T-cell (primary cell): Measurements from ENCODE around the gene SLC12A1. TPM values are rescaled to one million over a fixed set of nuclear protein-coding genes. Genes with fewer than 3 reads are reported as not detected.
A peak's percentile ranks its signal among the peaks of the same experiment; 100 is the strongest.

Experiments
- ATAC-seq, 4 experiments: fragments of 200-7000 bp in 3 of 4; fragments of 150-1000 bp in 1 of 4; cut with Tn5 transposase; replicated peaks in 1 of 4; 1 replicate in 3 of 4; 2 replicates in 1 of 4; pipeline ENCODE4 v1.10.0; 2021; ENCODE audit warnings: moderate library complexity in 3 of 4, mild to moderate bottlenecking in 2 of 4, moderate number of reproducible peaks in 1 of 4
- CTCF ChIA-PET, 2 donors: fragments of 300-600 bp; sonication (Branson Sonifier 250); formaldehyde crosslinking; loops; one replicate each; lab custom pipeline; 2022; ENCODE audit warnings: antibody characterized with exemption in 2 of 2; lab: Charles Lee
- POLR2A ChIA-PET, 2 donors: fragments of 300-600 bp; sonication (Branson Sonifier 250); formaldehyde crosslinking; loops; one replicate each; lab custom pipeline; 2022; ENCODE audit warnings: antibody characterized with exemption in 2 of 2; lab: Charles Lee
- DNase-seq, 35 experiments: peaks; one replicate each; pipeline versions ENCODE4 v3.0.0 to v3.0.0-alpha.2; 2013 to 2023
- H3K27ac ChIP-seq: one replicate; pipeline ENCODE4 v1.5.1; 2013; ENCODE audit warnings: low read length
- H3K27me3 ChIP-seq, 2 experiments: replicated peaks in 1 of 2; 1 replicate in 1 of 2; 2 replicates in 1 of 2; pipeline versions ENCODE4 v1.6.1 to v1.7.0; 2013; ENCODE audit warnings: low read length in 1 of 2, mixed read lengths in 1 of 2; ENCODE audit not compliant: control insufficient read depth in 2 of 2, insufficient read depth in 2 of 2; ENCODE audit errors: extremely low read depth in 1 of 2
- H3K36me3 ChIP-seq, 2 donors: 1 replicate in 1 of 2; 2 replicates in 1 of 2; pipeline versions ENCODE4 v1.6.1 to v1.7.0; 2013; ENCODE audit warnings: low read length in 1 of 2; ENCODE audit not compliant: control insufficient read depth in 2 of 2, insufficient read depth in 1 of 2; ENCODE audit errors: extremely low read depth in 1 of 2
- H3K4me1 ChIP-seq, 2 experiments: 1 replicate in 1 of 2; 2 replicates in 1 of 2; pipeline versions ENCODE4 v1.6.1 to v1.7.0; 2013; ENCODE audit warnings: low read length in 2 of 2, mixed read lengths in 1 of 2; ENCODE audit not compliant: insufficient read depth in 2 of 2, control insufficient read depth in 1 of 2; ENCODE audit errors: extremely low read depth in 1 of 2
- H3K4me3 ChIP-seq, 2 donors: 1 replicate in 1 of 2; 2 replicates in 1 of 2; pipeline versions ENCODE4 v1.5.1 to v1.7.0; 2013; ENCODE audit warnings: mild to moderate bottlenecking in 2 of 2, low read length in 1 of 2, moderate library complexity in 1 of 2; ENCODE audit not compliant: control insufficient read depth in 1 of 2; ENCODE audit errors: extremely low read depth in 1 of 2
- H3K9me3 ChIP-seq: 2 replicates; pipeline ENCODE4 v1.7.0; 2013
- H3K27ac Mint-ChIP-seq, 2 donors: one replicate each; pipeline ENCODE4 v1.8.0; 2020 to 2021; ENCODE audit warnings: mild to moderate bottlenecking in 2 of 2, mixed read lengths in 2 of 2
- H3K27me3 Mint-ChIP-seq, 2 donors: one replicate each; pipeline ENCODE4 v1.8.0; 2021 to 2022; ENCODE audit warnings: mixed read lengths in 2 of 2
- H3K36me3 Mint-ChIP-seq: one replicate; pipeline ENCODE4 v1.8.0; 2021; ENCODE audit warnings: mixed read lengths
- H3K4me1 Mint-ChIP-seq, 3 donors: one replicate each; pipeline ENCODE4 v1.8.0; 2020 to 2022; ENCODE audit warnings: mixed read lengths in 3 of 3, mild to moderate bottlenecking in 1 of 3
- H3K4me3 Mint-ChIP-seq, 3 donors: one replicate each; pipeline ENCODE4 v1.8.0; 2020 to 2022; ENCODE audit warnings: mild to moderate bottlenecking in 3 of 3, mixed read lengths in 3 of 3, moderate library complexity in 3 of 3
- H3K9me3 Mint-ChIP-seq, 3 donors: one replicate each; pipeline ENCODE4 v1.8.0; 2020 to 2022; ENCODE audit warnings: mixed read lengths in 3 of 3
- WGBS: methylation state at CpG from one replicate; pipeline ENCODE4 v1.1.5; 2013; ENCODE audit warnings: missing lambda C conversion rate; ENCODE audit not compliant: insufficient coverage; 5-methylcytosine and 5-hydroxymethylcytosine counted together
- total RNA-seq, 35 experiments: library from RNA in 6 of 35; stranded (reverse) in 6 of 35; fragments of 120-200 nt in 1 of 35; gene quantifications; one replicate each; pipeline versions ENCODE4 v1.2.1 to v1.2.4 and lab custom pipeline; 2013 to 2026

The SLC12A1 gene
- total RNA-seq, 5 donors from 2014 or later (not counting 1 experiment from before 2014, with no cell fraction given) = not detected

DNA sequence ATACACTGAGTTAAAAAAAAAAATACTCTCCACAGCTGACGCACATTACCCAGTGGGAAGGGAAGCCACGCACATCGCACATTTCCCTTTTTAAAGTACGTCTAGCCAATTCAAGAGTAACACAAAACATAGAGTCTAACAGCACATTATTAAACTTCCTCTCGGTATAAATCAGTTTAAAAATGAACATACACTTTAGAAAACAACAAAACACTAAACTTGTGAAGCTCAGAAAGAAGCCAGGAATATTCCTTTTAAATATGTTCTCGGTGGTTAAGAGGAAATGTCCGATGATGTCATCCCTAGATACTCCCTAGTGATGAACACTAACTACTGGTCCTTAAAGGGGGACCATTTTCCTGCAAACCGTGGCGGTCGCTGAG lies 28.7 kb upstream of the SLC12A1 start:
- peak in 10 of 35 experiments; percentile 1 to 55 (median 4) for DNase-seq
- POLR2A ChIA-PET = interaction anchor here in 1 of 2 donors (0.6 kb wide), 1 partner anchor 154 kb away, joined by 8 read pairs; the partner anchor contains the start of gene DUT
- 9% methylated on average over 6 of the region's 10 CpGs for WGBS
- peak; percentile 35 to 69 (median 58) for ATAC-seq
- Mint-ChIP-seq H3K27me3 (peaks cover 8 to 23% of the 10 kb centered on the region in 2 donors), H3K4me3 (peak overlapping the region; percentile 88 to 90 (median 90)), H3K36me3 (peaks cover 3% of the 10 kb centered on the region), H3K27ac (peak overlapping the region; percentile 56 to 68), H3K4me1 (peaks cover 18 to 20% (median 20%) of the 10 kb centered on the region in 3 donors), H3K9me3 (peaks cover 0 to 6% (median 2%) of the 10 kb centered on the region in 3 donors)
- Histone ChIP-seq H3K4me3 (peak overlapping the region; percentile 47 to 71), H3K27ac (no peak overlapping the region), H3K9me3 (no peaks in the 10 kb centered on the region), H3K36me3 (no peaks in the 10 kb centered on the region), H3K4me1 (peaks cover 0 to 9% of the 10 kb centered on the region in 2 experiments), H3K27me3 (peaks cover 0 to 6% of the 10 kb centered on the region in 2 experiments)
- CTCF ChIA-PET = interaction anchor here in 1 of 2 donors (0.7 kb wide), 2 partner anchors 18 to 26 kb away, joined by 3 read pairs; no protein-coding TSS in a partner anchor

DNA sequence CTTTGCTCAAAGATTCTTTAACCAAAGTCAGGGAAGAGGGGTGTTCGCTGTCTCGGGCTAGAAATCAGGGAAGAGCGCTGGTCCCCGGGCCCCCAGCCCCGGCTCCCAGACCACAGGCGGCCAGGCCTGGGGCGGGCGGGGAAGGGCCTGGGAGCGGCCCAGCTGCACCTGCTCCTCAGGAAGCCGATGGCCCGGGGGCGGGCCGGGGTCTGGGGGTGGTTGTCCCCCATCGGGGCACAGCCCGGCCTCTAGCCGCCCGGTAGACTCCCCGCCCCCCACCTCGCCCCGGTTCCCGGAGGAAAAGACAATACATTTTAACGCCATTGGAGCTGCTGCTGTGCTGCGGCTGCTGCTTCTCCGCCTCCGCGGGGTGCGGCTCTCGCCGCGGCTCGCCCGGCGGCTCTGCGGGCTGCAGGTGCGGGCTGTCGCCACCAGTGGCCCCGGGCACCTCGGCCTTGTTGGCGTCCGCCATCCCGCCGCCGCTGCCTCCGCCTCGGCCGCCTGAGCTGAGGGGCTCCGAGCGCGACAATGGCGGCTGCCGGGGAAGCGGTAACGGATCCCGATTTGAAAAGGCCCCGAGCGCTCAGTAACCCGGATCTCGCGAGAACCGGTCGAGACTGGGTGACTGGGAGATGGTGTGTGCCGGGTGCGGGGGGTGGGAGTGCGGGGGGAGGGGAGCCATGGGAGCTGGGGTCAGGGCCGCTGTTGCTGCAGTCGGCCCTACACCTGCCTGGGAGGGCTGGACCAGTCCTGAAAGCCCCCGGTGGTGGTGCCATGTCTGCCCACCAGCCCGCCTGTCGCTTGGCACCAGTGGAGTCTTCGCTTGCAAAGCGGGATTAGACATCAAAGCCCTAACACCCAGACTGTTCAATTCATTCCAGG lies 28.1 kb upstream of the SLC12A1 start, which contains the start of gene MYEF2:
MYEF2 (minus strand) TSS at position 530 of the 882 bp plus-strand sequence; CDS start at position 472, 58 bp downstream.
- H3K27me3 Mint-ChIP-seq = peaks cover 12 to 23% of the 10 kb centered on the region in 2 donors
- H3K4me1 ChIP-seq = peaks cover 0 to 9% of the 10 kb centered on the region in 2 experiments
- H3K27ac ChIP-seq = no peak within 1 kb of the TSS
- no peaks in the 10 kb centered on the region for H3K9me3 ChIP-seq
- H3K27ac Mint-ChIP-seq = peak within 1 kb of the TSS; percentile 56 to 68
- H3K9me3 Mint-ChIP-seq = peaks cover 0 to 5% (median 0%) of the 10 kb centered on the region in 3 donors
- peak within 1 kb of the TSS; percentile 47 to 71 for H3K4me3 ChIP-seq
- 5% methylated on average over 67 of the region's 71 CpGs for WGBS
- H3K27me3 ChIP-seq = peaks cover 0 to 6% of the 10 kb centered on the region in 2 experiments
- peak within 1 kb of the TSS; percentile 88 to 90 (median 90) for H3K4me3 Mint-ChIP-seq
- peaks cover 3% of the 10 kb centered on the region for H3K36me3 Mint-ChIP-seq
- ChIA-PET CTCF (interaction anchor here in 1 of 2 donors (0.7 kb wide), 2 partner anchors 18 to 25 kb away, joined by 3 read pairs; no protein-coding TSS in a partner anchor), POLR2A (interaction anchor here in 1 of 2 donors (1.1 kb wide), 1 partner anchor 9 kb away, joined by 3 read pairs; no protein-coding TSS in a partner anchor)
- H3K36me3 ChIP-seq = no peaks in the 10 kb centered on the region
- DNase-seq (peak; percentile 26 to 73 (median 59)), ATAC-seq (peak; percentile 74 to 86 (median 83))
- H3K4me1 Mint-ChIP-seq = peaks cover 18 to 20% (median 20%) of the 10 kb centered on the region in 3 donors

DNA sequence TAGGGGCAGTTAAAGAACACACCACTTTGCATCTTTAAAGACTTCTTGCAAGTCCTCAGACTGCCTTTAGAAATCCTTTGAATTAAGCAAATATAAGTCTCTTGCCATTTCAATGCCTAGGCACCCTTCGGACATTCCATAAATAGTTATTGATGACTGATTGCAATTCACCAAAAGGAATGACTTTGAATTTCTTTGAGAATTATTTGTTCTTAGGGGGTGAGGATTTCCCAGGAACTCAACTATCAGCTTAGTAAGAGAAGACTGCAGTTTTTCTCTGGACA lies 27.5 kb upstream of the SLC12A1 start:
- DNase-seq = no peak
- Histone ChIP-seq H3K4me3 (peak overlapping the region; percentile 47 to 71), H3K27me3 (peaks cover 0 to 6% of the 10 kb centered on the region in 2 experiments), H3K9me3 (no peaks in the 10 kb centered on the region), H3K36me3 (no peaks in the 10 kb centered on the region), H3K4me1 (peaks cover 0 to 9% of the 10 kb centered on the region in 2 experiments), H3K27ac (no peak overlapping the region)
- no peak for ATAC-seq
- Mint-ChIP-seq H3K9me3 (no peaks in the 10 kb centered on the region), H3K27me3 (peaks cover 15 to 23% of the 10 kb centered on the region in 2 donors), H3K36me3 (peaks cover 3% of the 10 kb centered on the region), H3K4me1 (peaks cover 14 to 20% (median 20%) of the 10 kb centered on the region in 3 donors), H3K4me3 (peak overlapping the region; percentile 58 to 90 (median 68)), H3K27ac (no peak overlapping the region)
- CTCF ChIA-PET = no interaction called here
- no CpG with 5 or more reads among the region's 1 CpG for WGBS
- POLR2A ChIA-PET = interaction anchor here in 1 of 2 donors (1.1 kb wide), 1 partner anchor 9 kb away, joined by 3 read pairs; no protein-coding TSS in a partner anchor

- POLR2A ChIA-PET = interaction anchor here in 1 of 2 donors (0.6 kb wide), 1 partner anchor 1838 kb away, joined by 3 read pairs; no protein-coding TSS in a partner anchor
- CTCF ChIA-PET = interaction anchor here in 1 of 2 donors (0.7 kb wide), 1 partner anchor 18 kb away, joined by 3 read pairs; no protein-coding TSS in a partner anchor
These were observed 23.4 kb upstream of the SLC12A1 start for GRCh38 chr15:48182749-48183148.

GRCh38 chr15:48185529-48185928 lies 20.6 kb upstream of the SLC12A1 start:
- DNase-seq (no peak), ATAC-seq (no peak)
- Mint-ChIP-seq H3K27me3 (peaks cover 21 to 32% of the 10 kb centered on the region in 2 donors), H3K9me3 (peaks cover 0 to 2% (median 1%) of the 10 kb centered on the region in 3 donors), H3K27ac (no peak overlapping the region), H3K36me3 (no peaks in the 10 kb centered on the region), H3K4me3 (no peak overlapping the region), H3K4me1 (no peaks in the 10 kb centered on the region)
- no peaks in the 10 kb centered on the region for H3K27me3 ChIP-seq
- no peak overlapping the region for H3K27ac ChIP-seq
- H3K4me1 ChIP-seq = no peaks in the 10 kb centered on the region
- no peak overlapping the region for H3K4me3 ChIP-seq
- no peaks in the 10 kb centered on the region for H3K9me3 ChIP-seq
- CTCF ChIA-PET = no interaction called here
- H3K36me3 ChIP-seq = no peaks in the 10 kb centered on the region
- POLR2A ChIA-PET = no interaction called here
- no CpG with 5 or more reads among the region's 3 CpGs for WGBS

More at GRCh38 chr15:48182749-48183148, 23.4 kb upstream of the SLC12A1 start:
- WGBS = 67% methylated on average over 1 of the region's 2 CpGs
- no peaks in the 10 kb centered on the region for H3K4me1 ChIP-seq
- H3K4me1 Mint-ChIP-seq = peaks cover 0 to 2% (median 0%) of the 10 kb centered on the region in 3 donors
- H3K4me3 ChIP-seq = no peak overlapping the region
- peaks cover 0 to 6% of the 10 kb centered on the region in 2 experiments for H3K27me3 ChIP-seq
- H3K36me3 ChIP-seq = no peaks in the 10 kb centered on the region
- no peak overlapping the region for H3K27ac ChIP-seq
- H3K9me3 Mint-ChIP-seq = no peaks in the 10 kb centered on the region
- H3K27me3 Mint-ChIP-seq = peaks cover 26 to 31% of the 10 kb centered on the region in 2 donors
- no peaks in the 10 kb centered on the region for H3K36me3 Mint-ChIP-seq
- no peak overlapping the region for H3K4me3 Mint-ChIP-seq
- no peak for DNase-seq
- H3K27ac Mint-ChIP-seq = no peak overlapping the region
- no peaks in the 10 kb centered on the region for H3K9me3 ChIP-seq
- no peak for ATAC-seq

GRCh38 chr15:48186271-48186670 lies 19.8 kb upstream of the SLC12A1 start:
- peaks cover 0 to 3% (median under 1%) of the 10 kb centered on the region in 3 donors for H3K4me1 Mint-ChIP-seq
- Histone ChIP-seq H3K27me3 (peaks cover under 1 to 2% of the 10 kb centered on the region in 2 experiments), H3K9me3 (no peaks in the 10 kb centered on the region), H3K36me3 (no peaks in the 10 kb centered on the region), H3K4me1 (no peaks in the 10 kb centered on the region), H3K4me3 (no peak overlapping the region), H3K27ac (no peak overlapping the region)
- ATAC-seq = no peak
- H3K27ac Mint-ChIP-seq = no peak overlapping the region
- H3K36me3 Mint-ChIP-seq = no peaks in the 10 kb centered on the region
- CTCF ChIA-PET = no interaction called here
- WGBS = no CpG with 5 or more reads among the region's 3 CpGs
- peaks cover 5 to 7% (median 5%) of the 10 kb centered on the region in 3 donors for H3K9me3 Mint-ChIP-seq
- POLR2A ChIA-PET = no interaction called here
- H3K27me3 Mint-ChIP-seq = peaks cover 23 to 38% of the 10 kb centered on the region in 2 donors
- H3K4me3 Mint-ChIP-seq = no peak overlapping the region
- no peak for DNase-seq
